Islet precursor cell (in vitro differentiated cells): ENCODE results near the gene RTN4R.

Experiments
- DNase-seq: peaks from one replicate; pipeline ENCODE4 v3.0.0-alpha.2; 2018

RTN4R gene

DNA sequence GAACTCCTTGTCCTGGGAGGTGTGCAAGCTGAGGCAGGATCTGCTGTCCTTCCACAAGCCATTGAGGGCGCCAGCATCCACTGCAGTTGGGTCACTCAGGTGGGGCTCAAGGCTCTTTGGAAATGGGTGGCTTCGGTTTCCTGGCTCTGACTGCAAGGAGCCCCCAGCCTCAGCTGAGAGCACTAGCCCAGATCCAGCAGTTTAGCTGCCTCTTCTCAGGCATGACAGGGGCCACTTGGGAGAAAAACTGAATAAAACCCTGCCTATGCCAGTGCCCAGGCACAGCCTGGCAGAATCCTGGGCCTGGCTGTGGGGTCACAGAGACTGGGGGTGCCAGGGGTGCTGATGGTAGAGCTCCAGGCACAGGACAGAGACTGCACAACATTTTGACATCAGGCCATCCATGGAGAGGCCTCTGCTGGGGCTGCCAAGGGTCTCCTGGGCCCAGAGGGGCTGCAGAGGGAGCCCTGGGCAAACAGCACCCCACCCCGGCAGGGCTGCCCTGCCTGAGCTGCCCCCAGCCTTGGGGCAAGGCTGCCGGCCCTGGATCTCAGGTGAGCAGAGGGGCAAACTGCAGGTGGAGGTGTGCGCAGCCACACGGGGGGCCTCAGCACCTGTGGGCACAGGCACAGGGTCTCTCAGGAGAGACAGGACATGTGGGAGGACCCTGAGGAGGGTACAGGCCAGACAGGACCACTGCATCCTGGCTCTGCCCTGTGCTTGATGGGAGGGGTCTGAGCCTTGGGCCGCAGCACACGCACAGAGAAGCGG is 28.3 kb downstream of the RTN4R start:
- no peak for DNase-seq

DNA sequence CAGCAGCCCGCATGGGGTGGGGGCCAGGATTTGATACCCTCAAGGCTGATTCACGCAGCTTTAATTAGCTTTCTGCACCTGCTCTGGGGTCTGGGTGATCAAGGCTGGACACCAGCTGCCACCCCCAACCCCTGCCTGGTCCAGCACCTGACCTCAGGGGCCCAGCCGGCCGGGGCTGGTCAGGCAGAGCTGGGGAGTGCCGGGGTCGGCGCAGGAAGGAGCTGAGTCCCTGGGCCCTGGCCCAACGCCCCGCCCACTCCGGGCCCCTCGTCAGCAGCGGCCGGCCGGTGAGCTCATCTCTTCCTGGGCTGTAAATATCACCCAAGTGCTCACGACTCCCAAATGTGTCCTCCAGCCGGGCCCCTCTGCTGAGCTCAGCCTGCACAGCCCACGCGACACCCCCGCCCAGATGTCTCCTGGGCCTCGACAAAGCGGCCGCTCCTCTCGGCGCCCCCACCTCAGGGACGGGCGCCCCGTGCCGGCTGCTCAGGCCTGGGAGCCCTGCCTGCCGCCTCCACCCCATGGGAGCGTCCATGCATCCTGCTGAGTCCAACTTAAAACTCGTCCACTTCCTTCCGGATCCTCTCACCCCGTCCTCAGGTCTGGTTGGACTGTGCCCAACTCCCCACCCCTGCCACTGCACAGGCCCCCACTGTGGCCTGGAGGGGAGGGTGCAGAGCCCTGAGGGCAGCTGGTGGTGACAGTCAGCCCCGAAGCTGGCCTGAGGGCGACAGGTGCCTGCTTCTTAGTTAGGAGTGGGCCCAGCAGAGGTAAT is 29.0 kb downstream of the RTN4R start:
- DNase-seq = no peak

DNA sequence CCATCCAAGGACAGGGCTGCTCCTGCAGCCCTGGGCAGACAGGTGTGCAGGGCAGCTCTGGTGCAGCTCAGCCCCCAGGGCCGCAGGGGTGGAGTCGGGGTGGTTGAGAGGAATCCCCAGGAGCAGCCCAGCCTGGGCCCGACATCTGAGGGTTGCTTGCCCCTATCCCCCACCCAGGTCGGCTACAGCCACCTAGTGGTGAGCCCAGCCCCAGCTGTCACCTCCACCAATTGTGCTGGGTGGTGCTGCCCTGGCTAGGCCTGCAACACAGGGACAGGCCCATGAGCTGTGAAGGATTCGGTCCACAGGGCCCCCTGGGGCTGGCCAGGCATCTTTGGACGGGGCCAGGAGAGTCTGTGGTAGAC is 29.6 kb downstream of the RTN4R start:
- DNase-seq = peak; percentile 89

DNA sequence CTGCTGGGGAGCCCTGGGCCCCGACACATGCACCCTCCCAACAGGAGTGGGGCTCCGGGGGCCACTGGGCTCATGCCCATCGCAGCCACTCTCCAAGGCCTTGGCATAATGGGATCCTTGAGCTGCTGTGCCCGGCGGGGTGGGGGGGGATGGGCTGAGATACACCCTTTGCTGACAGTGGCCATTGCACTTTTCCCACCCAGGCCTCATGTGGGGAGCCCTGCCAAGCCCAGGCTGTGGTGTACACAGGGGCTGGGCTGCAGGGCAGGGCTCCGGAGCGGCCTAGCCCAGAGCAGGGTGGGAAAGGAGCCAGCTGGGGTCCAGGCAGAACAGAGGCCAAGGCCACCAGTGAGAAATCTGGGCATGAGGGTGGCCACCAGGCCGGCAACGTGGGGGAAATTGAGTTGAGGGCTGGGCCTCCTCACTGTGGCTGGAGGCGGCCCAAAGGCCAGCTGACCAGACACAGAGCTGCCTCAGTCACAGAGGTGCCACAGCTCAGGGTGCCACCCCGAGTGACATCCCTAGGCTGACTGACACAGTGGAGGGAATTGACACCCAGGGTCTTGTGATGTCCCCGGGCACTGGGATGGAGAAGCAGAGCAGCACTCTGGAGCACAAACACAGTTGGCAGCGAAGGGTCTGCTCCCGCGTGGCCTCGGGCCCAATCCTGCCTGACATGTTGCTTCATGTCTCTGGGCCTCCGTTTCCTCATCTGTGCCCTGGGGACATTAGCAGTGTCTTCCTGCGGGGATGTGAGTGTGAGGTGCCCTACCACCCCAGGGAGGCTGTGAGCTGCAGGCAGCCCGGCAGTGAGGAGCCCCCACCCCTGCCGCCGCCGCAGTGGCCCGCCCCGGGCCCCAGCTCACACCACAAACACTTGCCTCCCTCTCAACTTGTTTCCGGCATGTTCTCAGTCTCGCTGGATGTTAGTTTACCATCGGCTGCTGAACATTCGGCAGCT is 30.4 kb downstream of the RTN4R start:
- no peak for DNase-seq

DNA sequence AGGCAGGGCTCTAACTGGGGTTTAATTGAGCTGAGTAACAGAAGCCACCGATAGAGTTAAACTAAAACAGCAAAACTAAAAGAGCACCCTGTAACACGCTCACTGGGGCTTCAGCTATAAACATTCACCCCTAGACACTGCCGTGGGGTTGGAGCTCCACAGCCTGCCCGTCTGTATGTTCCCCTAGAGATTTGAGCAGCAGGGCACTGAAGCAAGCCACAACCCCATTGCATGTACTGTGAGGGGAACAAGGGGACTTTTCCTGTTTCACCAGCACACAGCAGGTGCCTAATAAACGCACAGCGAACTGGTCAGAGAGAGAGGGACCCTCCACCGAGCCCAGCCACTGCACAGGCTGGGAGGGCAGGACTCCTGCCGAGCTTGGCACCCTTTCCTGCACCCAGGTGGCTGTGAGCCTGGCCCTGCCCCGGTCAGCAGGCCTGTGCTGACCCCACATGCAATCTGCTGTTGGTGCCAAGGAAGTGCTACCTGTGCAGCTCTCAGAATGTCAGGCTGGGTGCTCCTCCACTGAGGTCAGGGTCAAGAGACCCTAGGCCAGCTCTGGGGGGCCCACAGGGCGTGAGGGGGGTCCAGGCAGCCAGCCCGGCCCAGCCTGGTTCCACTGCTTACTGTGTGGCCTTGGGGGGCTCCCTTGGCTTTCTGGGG is 31.9 kb downstream of the RTN4R start:
- no peak for DNase-seq

DNA sequence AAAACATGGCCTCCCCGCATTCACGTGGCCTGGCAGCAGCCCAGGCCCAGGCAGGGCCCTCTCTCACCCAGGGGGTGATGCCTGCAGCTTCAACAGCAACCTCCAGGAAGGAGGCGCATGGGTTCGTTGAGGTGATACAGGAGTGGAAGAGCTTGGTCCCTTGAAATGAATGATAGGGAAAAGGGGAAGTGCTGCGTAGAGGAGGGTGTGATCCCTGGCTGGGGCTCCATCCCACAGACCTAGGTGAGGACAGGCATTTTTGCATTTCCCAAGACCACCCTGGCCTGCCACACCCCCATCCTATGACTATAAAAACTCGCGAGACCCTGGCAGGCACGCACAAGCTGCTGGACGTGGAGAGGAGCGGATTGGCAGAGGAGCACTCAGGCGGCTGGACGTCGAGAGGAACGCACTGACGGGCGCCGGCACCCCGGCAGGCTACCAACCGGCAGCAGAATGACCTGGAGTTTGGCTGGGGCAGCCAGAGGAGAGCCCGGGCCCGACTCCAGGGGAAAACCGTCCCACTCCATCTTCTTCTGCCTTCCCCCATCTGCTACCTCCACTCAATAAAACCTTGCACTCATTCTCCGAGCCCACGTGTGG is 32.6 kb downstream of the RTN4R start:
- DNase-seq = no peak

DNA sequence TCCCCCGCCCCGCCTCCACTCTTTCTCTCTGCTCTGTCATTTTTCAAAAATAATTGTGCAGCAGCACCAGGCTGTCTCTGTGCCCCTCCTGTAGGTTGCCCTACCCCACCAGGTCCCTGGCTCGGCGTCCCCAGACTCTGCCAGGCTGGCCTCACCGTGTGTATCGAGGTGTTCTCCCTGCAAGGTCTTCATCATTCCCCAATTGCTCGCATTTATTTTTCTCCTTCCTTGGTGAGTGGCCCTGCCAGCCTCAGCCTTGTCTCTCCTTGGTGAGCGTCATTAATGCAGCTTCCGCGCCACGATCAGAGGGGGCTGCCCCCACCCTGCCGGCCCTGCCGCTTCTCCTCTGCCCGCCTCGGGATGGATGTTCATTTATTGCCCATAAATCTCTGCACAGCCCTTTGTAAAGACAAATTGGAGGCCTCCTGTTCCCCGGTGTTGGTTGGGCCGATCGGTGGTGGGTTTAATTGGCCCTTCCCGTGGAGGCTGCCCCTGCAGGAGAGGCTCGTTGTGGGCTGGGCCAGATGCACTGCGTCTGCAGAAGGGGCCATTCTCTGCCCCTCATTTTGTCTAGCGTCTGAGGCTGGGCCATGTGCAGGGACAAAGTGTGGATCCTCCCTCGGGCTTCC is 33.2 kb downstream of the RTN4R start:
- no peak for DNase-seq

DNA sequence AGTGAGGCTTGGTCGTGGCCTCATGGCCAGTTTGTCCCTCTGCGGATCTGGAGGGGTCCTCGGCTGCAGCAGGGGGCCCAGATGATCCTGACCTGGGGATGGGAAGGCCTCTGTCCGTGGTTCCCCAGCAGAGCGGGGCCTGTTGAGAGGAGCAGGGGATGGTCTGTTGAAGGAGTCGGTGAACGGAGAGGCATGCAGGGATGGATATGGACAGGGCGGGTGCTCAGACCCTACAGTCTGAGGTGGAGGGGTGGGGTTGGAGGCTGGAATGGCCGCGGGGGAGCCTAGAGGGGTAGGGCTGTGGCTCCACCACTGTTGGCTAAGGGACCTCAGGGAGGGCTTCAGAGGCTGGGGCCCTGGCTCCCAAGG is 33.8 kb downstream of the RTN4R start:
- no peak for DNase-seq

DNA sequence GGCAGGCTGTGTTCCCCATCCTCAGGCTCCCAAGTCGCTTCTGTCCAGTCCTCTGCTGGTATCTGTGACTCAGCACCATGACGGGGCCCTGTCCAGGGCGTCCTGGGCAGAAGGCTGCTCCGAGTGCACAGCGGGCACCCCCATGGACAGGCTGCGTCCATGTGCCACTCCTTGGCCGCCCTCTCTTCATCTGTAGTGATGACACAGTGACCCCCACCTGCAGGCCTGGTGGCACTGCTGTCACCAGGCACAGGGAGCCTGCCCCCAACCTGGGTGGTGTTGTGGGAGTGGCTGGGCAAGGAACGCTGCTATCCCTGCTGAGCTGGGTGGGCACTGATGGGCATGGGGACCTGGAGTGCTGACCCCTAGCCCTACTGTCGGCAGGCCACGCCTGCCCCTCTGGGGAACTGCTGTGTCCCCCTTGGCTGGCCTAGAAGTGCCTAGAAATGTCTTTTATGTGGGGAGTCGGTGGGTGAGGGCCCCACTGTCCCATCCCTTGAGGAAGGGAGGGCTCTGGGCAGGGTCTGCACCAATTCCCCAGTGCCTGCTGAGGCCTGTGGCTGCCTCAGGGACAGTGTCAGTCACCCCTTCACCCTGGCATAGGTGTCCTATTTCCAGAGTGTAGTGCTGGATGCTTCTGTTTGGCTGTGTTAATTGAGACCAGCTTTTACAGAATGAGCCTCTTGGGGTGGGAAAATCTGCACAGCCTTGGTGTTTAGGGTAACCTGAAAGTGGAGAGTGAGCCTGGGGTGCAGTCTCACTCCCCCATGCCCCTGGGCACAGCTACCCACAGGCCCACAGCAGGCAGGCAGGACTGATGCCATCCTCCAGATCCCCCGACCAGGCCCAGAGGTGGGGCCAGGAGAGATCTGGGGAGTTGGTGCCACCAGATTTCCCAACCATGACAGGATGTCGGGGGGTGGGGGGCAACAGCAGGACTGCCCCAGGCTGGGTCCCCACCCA is 34.5 kb downstream of the RTN4R start:
- DNase-seq = no peak

DNA sequence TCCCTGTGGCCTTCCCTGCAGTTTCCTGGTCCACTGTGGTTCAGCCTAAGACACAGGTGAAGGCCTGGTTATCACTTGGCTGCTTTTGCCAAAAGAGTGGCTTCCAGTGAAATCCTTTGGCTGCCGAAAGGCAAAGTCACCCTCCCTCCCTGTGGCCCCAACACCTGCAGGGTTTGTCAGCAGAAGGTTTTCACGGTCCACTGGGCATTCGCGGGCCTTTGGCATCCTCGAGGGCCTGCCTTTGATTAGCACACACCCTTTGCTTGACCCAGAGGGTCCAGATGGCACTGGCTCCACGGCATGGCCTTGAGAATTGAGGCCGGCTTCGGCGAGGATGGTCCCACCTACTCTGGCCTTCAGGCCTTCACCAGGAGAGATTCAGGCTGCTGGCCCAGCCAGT is 35.3 kb downstream of the RTN4R start:
- no peak for DNase-seq

DNA sequence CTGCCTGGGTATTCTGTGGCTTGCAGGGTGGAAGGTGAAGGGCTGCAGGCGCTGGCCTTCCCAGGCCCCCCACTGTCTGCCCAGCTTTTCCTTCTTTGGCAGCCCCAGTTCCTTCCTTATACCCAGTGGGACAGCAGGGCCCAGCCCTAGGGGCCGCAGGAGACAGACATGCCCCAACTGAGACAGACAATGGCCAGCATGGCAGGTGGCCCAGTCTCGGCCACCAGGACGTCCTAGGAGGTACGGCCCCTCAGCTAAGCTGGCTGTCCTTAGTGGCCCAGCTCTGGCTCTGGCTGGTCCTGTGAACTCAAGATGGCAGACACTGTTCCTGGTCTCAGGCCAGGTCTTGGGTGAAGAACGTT is 35.9 kb downstream of the RTN4R start:
- no peak for DNase-seq

DNA sequence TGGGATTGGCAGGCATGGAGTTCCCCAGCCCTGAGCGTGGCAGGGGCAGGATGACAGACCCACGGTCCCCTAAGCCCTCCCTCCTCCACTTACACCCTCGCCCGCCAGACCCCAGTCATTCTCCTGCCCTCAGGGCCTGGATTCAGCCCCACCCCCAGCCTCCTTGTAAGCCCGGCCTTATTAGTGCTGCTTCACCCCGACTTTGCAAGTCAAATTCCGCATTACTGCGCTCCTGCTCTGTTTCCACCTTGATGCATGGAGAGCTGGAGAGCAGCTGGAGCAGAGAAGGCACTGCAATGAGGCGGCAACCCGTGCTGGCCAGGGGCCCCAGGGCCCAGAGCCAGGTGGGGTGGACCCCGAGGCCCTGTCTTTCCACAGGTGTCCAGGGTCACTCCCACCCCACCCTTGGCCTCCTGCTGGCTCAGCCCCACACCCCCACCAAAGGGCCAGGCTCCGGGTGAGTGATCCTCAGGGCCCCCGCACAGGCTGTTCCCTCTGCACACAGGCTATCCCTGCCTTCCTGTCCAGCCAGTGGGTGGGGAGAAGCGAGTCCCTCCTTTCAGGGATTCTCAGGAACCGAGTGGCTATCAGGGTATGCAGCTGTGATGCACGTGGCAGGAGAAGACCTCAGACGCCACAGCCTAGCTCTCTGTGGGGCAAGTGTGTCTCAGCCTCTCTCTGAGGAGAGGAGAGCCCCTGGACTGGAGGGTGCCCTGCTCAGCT is 36.4 kb downstream of the RTN4R start:
- DNase-seq = no peak

DNA sequence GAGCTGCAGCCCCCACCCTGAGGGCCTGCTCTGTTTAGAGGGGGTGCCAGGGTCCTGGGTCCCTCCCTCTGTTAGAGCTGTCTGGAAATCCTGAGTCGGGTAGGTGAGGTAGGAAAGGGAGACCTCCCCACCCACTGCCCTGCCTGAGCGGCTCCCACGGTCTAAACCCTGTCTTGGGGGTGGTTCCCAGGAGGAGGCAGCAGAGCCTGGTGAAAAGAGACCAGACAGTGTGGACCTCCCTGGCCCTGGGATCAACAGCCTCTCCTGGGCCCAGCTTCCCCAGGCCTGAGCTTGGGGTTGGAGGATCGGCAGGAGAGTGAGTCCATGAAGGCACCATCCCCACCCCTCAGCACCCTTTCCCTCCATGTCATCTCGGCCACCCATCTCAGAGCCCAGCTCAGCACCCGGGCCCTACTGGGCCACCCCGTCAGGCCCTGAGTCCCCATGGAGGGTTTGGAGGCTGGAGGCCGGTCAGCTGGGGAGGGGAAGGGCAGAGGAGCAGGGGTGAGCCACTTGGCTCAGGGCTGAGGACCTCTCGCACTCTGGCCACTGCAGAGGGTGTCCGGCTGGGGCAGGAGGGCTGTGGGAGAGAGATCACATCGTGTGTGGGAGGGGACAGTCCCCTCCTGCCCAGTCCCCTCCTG is 37.2 kb downstream of the RTN4R start:
- DNase-seq = no peak

DNA sequence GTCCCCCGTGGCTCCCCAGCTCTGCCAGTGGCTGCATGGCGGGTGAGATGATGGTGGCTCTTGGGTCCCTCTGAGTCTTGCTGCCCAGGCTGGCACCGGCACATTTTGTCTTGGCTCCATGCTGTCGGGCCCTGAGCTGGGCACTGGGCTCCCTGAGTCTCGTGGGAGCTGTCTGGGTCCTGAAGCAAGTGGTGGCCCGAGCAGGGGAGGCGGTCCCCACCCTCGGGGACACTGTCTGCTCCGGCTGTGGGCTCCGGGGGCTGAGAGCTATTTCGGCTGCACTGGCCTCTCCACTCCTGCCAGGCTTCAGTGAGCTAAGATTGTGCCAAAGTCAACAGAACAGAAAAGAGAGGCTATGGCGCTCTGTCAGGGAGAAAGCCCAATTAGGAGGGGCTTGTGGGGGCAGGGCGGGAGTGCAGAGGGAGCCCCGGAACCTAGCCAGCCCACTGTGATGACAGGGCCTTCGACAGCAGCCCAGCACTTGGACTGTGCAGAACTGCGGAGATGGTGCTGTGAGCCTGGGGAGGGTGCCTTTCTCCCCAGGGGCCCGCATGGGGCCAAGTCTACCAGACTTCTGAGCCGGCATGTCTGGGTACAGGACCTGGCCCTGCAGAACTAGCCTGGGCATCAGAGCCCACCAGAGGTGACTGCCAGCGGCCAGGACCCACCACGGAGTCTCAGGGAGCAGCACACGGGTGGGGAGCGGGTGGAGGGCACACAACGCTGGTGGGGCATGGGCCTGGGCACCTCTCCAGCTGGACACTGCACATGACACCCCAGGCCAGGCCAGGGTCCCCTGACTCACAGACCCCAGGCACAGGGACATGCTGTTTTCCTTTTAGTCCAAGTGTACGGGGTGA is 38.0 kb downstream of the RTN4R start:
- no peak for DNase-seq

DNA sequence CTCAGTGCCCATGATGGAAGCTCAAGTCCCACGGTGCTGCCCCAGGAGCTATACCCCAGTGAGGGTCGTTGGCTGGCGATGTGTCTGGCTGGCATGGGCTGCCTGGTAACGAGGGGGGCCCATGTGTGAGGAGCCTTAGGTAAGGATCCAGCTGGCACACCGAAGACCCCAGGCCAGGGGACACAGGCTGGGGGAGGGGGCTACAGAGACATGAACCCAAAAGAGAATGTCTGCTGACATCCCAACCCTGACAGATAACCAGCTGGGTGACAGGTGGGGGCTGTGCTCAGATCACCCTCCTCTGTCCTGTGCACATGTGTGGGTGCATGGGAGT is 39.2 kb downstream of the RTN4R start:
- DNase-seq = no peak

DNA sequence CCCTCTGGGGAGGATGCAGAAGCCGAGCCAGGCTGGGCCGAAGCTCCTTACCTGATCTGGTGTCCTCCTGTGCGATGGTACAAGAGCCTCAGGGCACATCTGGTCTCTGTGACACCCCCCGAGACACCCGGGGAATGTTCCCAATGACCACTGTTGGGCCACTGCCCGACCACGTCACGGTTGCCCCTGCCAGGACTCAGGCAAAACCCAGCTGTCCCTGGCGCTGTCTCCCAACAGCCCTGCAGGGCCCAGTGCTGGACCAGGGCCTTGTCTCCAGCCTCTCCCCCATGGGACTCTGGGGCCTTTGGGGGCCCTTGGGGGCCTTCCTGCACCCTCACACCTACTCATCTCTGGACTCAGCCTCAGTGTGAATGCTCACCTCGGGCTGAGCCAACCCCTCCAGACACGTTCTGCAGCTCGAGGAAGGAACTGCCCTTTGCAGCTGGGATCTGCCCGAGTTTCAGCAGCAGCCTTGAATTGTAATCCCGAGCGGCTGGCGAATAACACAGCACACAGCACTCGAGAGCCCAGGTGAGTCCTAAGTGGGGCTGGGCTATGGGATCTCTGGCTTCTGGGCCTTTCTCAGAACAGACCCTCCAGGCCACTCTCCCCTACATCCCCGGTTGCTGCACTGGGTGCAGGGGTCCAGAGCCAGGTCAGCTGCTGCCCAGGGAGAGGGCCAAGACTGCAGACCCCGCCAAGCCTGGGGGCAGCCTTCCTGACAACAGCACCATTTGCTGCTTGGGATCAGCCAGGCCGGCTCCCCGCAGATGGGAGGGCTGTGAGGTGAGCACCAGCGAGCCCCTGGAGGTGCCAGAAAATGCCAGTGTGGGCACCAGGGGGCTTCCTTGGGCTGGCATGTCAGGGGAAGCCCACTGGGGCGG is 39.8 kb downstream of the RTN4R start:
- DNase-seq = no peak

DNA sequence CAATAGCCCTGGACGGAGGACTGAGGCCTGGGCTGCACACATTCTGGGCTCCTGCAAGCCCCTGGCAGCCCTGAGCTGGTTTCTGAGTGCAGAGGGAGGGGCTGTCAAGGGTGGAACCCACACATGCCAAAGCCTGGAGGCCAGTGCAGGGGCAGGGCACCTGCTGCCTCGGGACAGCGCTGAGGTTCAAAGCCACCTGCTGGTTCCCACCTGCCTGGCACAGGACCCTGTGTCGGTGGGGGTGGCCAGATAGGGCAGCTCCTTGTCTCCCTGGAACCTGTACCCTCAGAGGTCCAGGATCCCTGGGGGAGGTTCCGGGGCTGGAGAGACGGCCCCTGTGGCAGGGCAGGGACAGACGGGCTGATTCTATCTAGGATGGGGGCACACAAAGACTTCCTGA is 40.8 kb downstream of the RTN4R start:
- DNase-seq = no peak
